Duodenal mucosa (tissue), 2 donors: ENCODE data around the gene STX18.
"Not testable (repeated sequence)": the region's sequence is repeated elsewhere in the genome, so short reads cannot be mapped to it uniquely, and the experiment has no call there.

ENCODE experiments used
- H3K27ac ChIP-seq: one replicate; pipeline ENCODE4 v1.7.0; 2013; ENCODE audit warnings: low read depth, low read length
- H3K27me3 ChIP-seq, 2 donors: one replicate each; pipeline ENCODE4 v1.7.0; 2013; ENCODE audit warnings: low read length in 2 of 2, control low read depth in 1 of 2; ENCODE audit not compliant: insufficient read depth in 2 of 2, control insufficient read depth in 1 of 2
- H3K36me3 ChIP-seq, 2 donors: one replicate each; pipeline ENCODE4 v1.7.0; 2013; ENCODE audit warnings: low read length in 2 of 2, control low read depth in 1 of 2; ENCODE audit not compliant: insufficient read depth in 2 of 2, control insufficient read depth in 1 of 2
- H3K4me1 ChIP-seq, 2 donors: one replicate each; pipeline ENCODE4 v1.7.0; 2013; ENCODE audit warnings: low read length in 2 of 2, control low read depth in 1 of 2; ENCODE audit not compliant: insufficient read depth in 2 of 2, control insufficient read depth in 1 of 2
- H3K4me3 ChIP-seq, 2 donors: one replicate each; pipeline ENCODE4 v1.7.0; 2013; ENCODE audit warnings: low read length in 2 of 2, low read depth in 1 of 2
- H3K9ac ChIP-seq, 2 donors: one replicate each; pipeline ENCODE4 v1.7.0; 2013; ENCODE audit warnings: low read length in 2 of 2, low read depth in 1 of 2
- H3K9me3 ChIP-seq, 2 donors: one replicate each; pipeline ENCODE4 v1.7.0; 2013; ENCODE audit warnings: low read length in 2 of 2, control low read depth in 1 of 2; ENCODE audit not compliant: control insufficient read depth in 1 of 2

The STX18 gene

DNA sequence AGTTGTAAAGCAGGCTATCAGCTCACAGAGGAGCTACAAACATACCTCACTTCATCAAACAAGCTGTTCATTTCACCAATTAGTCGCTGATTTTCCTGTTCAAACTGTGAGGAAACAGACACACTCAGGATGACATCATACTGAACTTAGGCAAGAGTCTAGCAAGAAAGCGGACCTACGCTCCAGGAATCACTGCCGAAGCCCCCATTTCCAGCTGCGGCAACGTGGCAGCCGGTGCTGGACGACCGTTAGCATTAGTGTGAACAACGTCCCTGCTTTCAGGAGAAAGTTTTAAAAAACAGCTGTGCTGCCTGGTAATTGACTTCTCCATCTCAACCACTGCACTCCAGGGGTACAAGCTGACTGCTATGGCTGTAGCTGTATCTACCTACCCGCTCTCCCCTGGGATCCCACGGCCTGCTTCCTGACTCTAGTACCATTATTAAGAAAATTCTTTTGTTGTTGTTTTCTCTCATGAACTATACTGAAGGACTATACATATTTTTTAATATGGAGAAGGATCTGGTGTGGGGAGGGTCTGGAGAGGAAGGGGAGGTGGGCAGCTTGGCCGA, 116.6 kb downstream of the STX18 start:
- no peaks in the 10 kb centered on the region for H3K4me1 ChIP-seq
- no peaks in the 10 kb centered on the region for H3K9me3 ChIP-seq
- H3K9ac ChIP-seq: no peak overlapping the region
- no peak overlapping the region for H3K4me3 ChIP-seq
- H3K27ac ChIP-seq: no peak overlapping the region
- H3K27me3 ChIP-seq: no peaks in the 10 kb centered on the region
- H3K36me3 ChIP-seq: peaks cover 51 to 59% of the 10 kb centered on the region in 2 donors

DNA sequence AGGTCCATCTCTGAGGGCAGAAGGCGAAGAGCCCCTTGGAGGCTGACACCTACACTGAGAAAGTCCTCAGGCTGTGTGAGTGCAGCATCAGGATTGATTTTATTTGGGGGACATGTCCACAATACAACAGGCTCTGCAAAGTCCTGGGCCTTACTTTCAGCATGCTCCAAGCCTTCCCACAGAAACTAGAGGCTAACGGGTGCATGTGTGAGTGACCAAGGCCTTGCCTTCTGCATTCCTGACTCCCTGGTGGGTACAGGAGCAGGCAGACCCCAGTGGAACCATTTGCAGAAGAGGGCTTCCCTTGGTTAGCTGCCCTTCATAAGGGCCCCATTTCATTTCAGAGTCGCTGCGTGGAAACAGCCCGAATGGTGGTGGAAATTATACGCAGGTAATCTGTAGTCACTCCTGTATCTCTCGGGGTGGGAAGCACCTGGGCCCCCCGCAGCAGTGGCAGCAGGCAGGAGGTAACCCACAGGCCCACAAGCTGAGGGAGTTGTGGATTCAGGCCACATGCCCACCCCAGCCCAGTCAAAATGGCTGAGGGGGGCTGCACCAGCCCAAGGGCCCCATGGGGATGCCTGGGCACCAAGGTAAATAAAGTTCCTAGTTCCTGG, 117.2 kb downstream of the STX18 start:
- Histone ChIP-seq H3K4me3 (no peak overlapping the region), H3K27me3 (no peaks in the 10 kb centered on the region), H3K9ac (no peak overlapping the region), H3K36me3 (peaks cover 57 to 65% of the 10 kb centered on the region in 2 donors), H3K4me1 (no peaks in the 10 kb centered on the region), H3K27ac (no peak overlapping the region), H3K9me3 (no peaks in the 10 kb centered on the region)

DNA sequence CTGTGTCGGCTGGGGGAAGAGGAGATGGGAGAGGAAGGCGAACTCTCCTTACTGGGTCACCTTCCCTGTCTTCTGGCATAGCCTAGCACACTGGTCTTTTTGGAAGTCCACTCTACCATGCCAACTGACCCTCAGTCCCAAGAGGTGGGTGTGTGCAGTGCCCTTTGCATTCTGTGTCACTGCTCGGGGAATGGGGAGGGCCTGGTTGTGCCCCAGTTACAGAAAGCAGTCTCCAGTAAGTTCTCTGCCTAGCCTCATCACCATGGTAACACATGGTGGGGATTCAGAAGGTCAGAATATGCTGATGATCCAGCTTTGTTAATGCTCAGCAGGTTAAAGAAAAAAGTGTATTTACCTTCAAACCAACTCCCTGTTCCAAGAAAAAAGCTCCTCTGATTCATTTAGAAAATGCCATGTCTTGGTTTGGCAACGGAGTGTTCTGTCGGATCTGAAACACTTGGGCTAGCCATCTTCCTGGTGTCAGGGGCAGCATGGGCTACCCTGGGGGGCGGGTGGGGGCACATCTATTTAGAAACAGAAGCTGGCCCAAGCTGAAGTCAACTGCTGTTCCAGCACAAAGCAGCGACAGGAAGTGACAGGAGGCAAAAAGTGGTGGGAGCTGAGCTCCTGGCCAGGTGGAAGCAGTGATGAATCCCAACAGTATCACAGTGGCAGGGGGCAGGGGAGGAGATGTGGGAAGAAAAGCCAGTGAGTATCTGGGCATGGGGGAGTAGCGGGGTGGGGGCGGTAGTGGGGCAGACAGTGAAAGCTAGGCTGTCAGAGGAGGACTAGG, 117.9 kb downstream of the STX18 start:
- Histone ChIP-seq H3K27me3 (no peaks in the 10 kb centered on the region), H3K4me3 (no peak overlapping the region), H3K36me3 (peaks cover 61 to 71% of the 10 kb centered on the region in 2 donors), H3K27ac (no peak overlapping the region), H3K9me3 (no peaks in the 10 kb centered on the region), H3K9ac (no peak overlapping the region), H3K4me1 (no peaks in the 10 kb centered on the region)

DNA sequence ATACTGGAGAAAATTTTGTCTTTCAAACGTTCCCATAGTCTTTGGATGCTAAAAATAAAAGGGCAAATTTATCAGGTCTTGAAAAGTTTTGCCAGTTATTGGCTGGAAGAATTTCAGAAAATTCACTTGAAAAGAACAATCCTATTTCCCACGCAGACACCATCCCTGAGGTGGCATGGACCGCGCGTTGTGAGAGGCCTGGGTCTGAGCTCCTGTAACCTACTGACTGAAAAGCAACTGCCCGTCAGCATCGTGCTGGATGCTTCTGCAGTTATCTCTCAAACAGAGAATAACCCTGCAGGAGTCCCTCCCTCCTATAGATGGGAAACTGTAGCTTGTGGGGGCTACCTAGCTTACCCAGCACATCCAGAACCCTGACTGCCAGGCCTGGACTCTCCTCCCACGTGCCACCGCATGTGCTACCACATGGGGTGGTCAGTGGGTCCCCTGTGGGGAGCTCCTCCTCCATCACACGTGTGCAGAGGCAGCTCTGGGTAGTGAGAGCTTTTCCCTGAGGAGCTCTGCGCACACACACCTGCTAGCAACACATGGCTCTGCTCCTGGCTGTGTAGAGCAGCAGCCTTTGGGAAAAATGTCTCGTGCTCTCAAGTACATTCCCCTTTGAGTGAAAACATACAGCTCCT, 118.9 kb downstream of the STX18 start:
- Histone ChIP-seq H3K9me3 (no peaks in the 10 kb centered on the region), H3K36me3 (peaks cover 62 to 74% of the 10 kb centered on the region in 2 donors), H3K27ac (no peak overlapping the region), H3K4me1 (no peaks in the 10 kb centered on the region), H3K4me3 (no peak overlapping the region), H3K27me3 (no peaks in the 10 kb centered on the region), H3K9ac (no peak overlapping the region)

DNA sequence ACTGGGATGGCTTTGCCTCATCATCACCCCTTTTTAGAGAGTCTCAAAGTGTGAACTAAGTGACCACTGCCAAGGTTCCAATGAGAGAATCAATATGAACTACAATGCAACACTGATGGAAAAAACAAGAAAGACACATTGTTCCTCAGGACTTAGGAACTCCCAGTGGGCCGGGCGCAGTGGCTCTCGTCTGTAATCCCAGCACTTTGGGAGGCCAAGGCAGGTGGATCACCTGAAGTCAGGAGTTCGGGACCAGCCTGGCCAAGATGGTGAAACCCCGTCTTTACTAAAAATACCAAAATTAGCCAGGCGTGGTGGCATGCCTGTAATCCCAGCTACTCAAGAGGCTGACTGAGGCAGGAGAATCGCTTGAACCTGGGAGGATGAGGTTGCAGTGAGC, 119.7 kb downstream of the STX18 start:
- H3K36me3 ChIP-seq: peaks cover 67 to 81% of the 10 kb centered on the region in 2 donors
- not testable (repeated sequence) for H3K9ac ChIP-seq, H3K4me1 ChIP-seq, H3K9me3 ChIP-seq, H3K27ac ChIP-seq, H3K27me3 ChIP-seq, H3K4me3 ChIP-seq

DNA sequence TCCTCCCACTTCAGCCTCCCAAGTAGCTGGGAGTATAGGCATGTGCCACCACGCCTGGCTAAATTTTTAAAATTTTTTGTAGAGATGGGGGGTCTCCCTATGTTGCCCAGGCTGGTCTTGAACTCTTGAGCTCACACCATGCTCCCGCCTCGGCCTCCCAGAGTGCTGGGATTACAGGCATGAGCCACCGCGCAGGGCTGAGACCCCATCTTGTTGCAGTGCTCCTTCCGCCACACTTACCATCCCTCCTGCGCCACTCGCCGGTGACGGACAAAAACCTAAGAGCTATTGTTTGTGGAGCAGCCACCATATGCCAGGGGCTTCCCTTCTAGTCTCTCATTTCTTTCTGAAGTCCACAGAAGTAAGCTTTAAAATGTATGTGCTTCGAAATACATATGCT, 120.5 kb downstream of the STX18 start:
- no peak overlapping the region for H3K4me3 ChIP-seq
- H3K27me3 ChIP-seq: no peaks in the 10 kb centered on the region
- no peak overlapping the region for H3K27ac ChIP-seq
- no peaks in the 10 kb centered on the region for H3K9me3 ChIP-seq
- H3K9ac ChIP-seq: no peak overlapping the region
- no peaks in the 10 kb centered on the region for H3K4me1 ChIP-seq
- H3K36me3 ChIP-seq: peaks cover 63 to 78% of the 10 kb centered on the region in 2 donors

DNA sequence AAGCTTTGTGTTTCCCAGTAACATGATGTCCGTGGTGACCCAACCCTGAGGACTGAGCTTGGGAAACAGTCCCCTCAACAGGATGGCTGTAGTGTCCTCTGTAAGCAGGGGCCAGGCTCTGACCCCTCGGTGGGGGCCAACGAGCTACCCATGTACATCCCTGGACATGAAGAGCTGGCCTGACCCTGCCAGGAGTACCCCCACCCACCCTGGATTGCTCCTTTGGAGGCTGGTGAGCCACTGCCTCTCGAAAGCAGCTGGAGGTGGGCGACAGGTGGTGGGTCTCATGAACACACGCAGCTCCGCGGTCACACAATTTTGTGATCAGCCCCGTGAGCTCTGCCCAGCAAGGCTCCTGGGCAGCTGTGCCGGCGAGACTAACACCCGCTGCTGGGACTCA, 121.4 kb downstream of the STX18 start:
- H3K36me3 ChIP-seq: peaks cover 67 to 82% of the 10 kb centered on the region in 2 donors
- H3K27me3 ChIP-seq: no peaks in the 10 kb centered on the region
- H3K4me3 ChIP-seq: no peak overlapping the region
- no peak overlapping the region for H3K27ac ChIP-seq
- no peaks in the 10 kb centered on the region for H3K9me3 ChIP-seq
- no peaks in the 10 kb centered on the region for H3K4me1 ChIP-seq
- H3K9ac ChIP-seq: no peak overlapping the region

DNA sequence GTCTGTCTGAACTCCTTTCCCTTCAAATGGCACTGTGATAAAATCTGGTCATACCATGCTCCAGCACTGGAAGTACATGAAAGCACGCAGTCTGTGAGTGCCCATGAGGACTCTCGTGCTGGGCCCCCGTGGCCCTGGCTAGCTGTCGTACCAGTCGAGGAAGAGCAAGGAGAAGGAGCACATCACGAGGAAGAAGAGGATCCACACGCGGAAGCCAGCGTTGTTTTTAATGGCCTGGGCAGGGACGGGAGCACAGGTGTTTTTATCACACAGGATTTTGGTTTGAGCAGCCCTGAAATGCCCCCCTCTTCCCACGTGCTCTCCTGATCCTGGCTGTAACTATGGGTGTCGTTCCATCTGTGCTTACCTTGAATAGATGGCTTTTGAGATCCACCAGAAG, 122.0 kb downstream of the STX18 start:
- Histone ChIP-seq H3K27ac (no peak overlapping the region), H3K9ac (no peak overlapping the region), H3K9me3 (no peaks in the 10 kb centered on the region), H3K36me3 (peaks cover 64 to 76% of the 10 kb centered on the region in 2 donors), H3K27me3 (no peaks in the 10 kb centered on the region), H3K4me1 (no peaks in the 10 kb centered on the region), H3K4me3 (no peak overlapping the region)

DNA sequence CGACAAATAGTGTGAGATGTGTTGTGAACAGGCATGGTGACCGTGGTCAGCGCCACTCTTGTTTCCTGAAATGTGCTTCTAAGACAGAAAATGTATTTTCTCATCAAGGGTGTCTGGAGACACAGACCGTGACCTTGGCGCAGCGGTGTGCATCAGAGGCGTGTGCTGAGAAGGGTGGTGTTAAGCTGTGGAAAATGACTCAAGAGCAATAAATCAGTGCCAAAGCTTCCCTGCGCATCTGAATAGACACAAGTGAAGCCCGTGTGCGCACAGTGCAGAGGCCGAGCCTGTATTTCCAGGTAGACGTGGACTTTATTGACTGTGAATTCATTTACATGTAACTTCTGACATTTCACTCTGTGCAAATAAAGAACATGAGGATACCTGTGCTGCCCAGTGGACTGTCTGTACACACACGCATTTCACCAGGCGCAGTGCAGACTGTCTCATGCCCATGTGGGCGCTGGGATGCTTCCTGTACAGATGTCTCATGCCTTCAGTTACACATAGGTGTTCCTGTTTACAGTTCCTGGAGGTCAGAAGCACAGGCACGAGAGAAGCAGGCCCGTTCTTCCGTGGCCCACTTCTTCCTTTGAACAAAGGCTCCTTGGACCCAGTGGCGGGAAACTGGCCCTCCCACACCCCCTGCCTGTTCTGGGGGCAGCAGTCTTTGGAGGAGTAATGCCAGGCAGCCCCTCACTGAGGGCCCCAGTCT, 123.0 kb downstream of the STX18 start:
- no peak overlapping the region for H3K9ac ChIP-seq
- H3K27ac ChIP-seq: no peak overlapping the region
- H3K4me1 ChIP-seq: no peaks in the 10 kb centered on the region
- H3K4me3 ChIP-seq: no peak overlapping the region
- H3K27me3 ChIP-seq: no peaks in the 10 kb centered on the region
- H3K9me3 ChIP-seq: no peaks in the 10 kb centered on the region
- H3K36me3 ChIP-seq: peaks cover 57 to 68% of the 10 kb centered on the region in 2 donors
